ENCODE measurements around the gene COL23A1. TPM values are rescaled to one million over a fixed set of nuclear protein-coding genes. Genes with fewer than 3 reads are reported as not detected.
"Not testable (repeated sequence)": the region's sequence is repeated elsewhere in the genome, so short reads cannot be mapped to it uniquely, and the experiment has no call there.

COL23A1 gene
- total RNA-seq, 2 donors from 2014 or later, result 0.14 to 0.20 TPM

GRCh38 chr5:178595750-178596149, 5.6 kb upstream of the COL23A1 start:
- peaks cover 17 to 25% of the 10 kb centered on the region in 2 donors for H3K9me3 Mint-ChIP-seq
- DNase-seq (ENCODE audit: low spot score in 2 of 2), result no peak
- peaks cover 28 to 65% of the 10 kb centered on the region in 2 donors for H3K36me3 Mint-ChIP-seq
- no peak overlapping the region for H3K27ac Mint-ChIP-seq
- no peak for ATAC-seq

DNA sequence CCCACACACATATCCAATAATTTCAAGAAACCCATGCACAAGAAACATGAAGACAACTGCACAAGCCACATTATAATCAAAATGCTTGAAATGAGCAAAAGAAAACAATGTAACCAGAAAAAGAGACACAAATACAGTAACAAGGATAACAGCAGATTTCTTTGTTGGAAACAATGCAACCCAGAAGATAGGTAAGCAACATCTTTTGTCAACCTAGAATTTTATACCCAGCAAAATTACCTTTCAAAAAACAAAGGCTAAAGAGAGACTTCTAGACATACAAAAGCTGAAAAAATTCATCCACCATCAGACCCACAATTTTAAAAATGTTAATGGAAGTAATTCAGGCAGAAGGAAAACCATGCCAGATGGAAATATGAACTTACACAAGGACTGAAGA, 5.0 kb upstream of the COL23A1 start:
- no peak for DNase-seq (ENCODE audit: low spot score in 2 of 2)
- H3K9me3 Mint-ChIP-seq, result peaks cover 17 to 25% of the 10 kb centered on the region in 2 donors
- H3K36me3 Mint-ChIP-seq, result peaks cover 28 to 59% of the 10 kb centered on the region in 2 donors
- ATAC-seq, result no peak
- no peak overlapping the region for H3K27ac Mint-ChIP-seq

GRCh38 chr5:178590924-178591423, 781 bp upstream of the COL23A1 start:
- DNase-seq (ENCODE audit: low spot score in 2 of 2) (no peak), ATAC-seq (no peak)
- Mint-ChIP-seq H3K9me3 (peaks cover 17 to 19% of the 10 kb centered on the region in 2 donors), H3K27ac (no peak overlapping the region), H3K36me3 (peaks cover 27 to 30% of the 10 kb centered on the region in 2 donors)

GRCh38 chr5:178589180-178590140, 733 bp downstream of the COL23A1 start:
- Mint-ChIP-seq H3K27ac (no peak overlapping the region), H3K36me3 (peaks cover 14 to 19% of the 10 kb centered on the region in 2 donors), H3K9me3 (peaks cover 7 to 11% of the 10 kb centered on the region in 2 donors)
- DNase-seq (ENCODE audit: low spot score in 2 of 2) (peak in 1 of 2 donors; percentile 12), ATAC-seq (peak; percentile 10 to 53)

DNA sequence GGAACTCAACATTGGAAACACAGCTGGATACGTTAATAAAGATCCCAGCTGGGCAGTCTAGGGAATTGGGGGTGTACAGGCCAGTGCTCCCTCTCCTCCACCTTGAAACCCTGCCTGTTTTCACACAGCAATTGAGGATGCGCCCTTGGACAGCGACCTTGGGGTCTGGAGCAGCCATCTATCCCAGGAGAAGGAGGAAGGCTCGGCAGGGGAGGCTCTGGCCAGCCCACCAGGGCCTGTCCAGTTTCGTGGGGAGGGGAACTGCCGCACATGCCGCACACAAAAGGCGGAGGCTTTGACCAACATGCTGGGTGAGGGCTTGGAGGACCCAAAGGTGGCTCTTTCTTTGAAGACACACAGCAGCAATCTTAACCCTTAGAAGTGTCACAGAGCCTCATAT, 1.4 kb downstream of the COL23A1 start:
- H3K36me3 Mint-ChIP-seq, result peaks cover 7 to 12% of the 10 kb centered on the region in 2 donors
- H3K9me3 Mint-ChIP-seq, result peaks cover 0 to 5% of the 10 kb centered on the region in 2 donors
- DNase-seq (ENCODE audit: low spot score in 2 of 2), result no peak
- ATAC-seq, result no peak
- H3K27ac Mint-ChIP-seq, result no peak overlapping the region

DNA sequence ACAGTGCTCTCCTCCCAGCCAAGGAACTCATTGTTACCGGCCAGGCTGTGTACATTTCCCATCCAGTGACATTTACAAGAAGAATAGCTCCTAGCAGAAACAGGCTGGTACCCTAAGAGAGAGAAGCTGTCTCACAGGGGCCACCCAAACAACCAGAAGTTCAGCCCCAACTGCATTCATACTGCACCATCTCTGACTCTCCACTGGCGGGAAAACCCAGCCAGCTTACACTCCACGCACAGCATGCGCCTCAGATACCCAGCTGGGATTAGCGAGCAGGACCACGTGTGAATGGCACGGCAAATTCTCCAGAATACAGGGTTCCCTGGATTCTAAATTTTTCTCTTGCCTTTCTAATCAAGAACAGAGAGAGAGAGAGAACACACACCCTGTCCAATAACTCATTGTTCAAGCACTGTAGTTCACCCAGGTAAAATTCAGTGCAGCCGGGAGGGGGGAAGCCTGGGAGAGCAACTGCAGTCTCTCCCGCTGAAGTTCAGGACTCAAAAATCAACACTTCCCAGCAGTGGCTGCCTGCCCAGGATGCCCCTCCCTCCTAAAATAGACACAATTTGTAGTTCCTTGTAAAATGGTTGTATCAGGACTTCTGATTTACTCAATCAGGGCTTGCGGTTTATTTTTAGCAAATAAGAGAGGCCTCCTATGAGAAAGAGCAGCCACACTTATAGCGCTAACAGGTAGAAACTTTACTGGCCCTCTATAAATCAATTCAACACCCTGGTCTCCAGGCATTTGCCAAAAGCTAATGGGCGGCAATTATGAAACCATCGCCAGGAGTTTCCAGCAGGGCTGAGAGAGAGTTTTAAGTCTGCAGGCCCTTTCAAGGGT, 2.2 kb downstream of the COL23A1 start:
- ATAC-seq (no peak), DNase-seq (ENCODE audit: low spot score in 2 of 2) (no peak)
- Mint-ChIP-seq H3K36me3 (peaks cover 2 to 11% of the 10 kb centered on the region in 2 donors), H3K27ac (no peak overlapping the region), H3K9me3 (peaks cover 0 to 5% of the 10 kb centered on the region in 2 donors)

GRCh38 chr5:178586396-178586795, 3.8 kb downstream of the COL23A1 start:
- H3K9me3 Mint-ChIP-seq, result peaks cover 0 to 5% of the 10 kb centered on the region in 2 donors
- ATAC-seq (no peak), DNase-seq (ENCODE audit: low spot score in 2 of 2) (no peak)
- H3K36me3 Mint-ChIP-seq, result peaks cover 0 to 9% of the 10 kb centered on the region in 2 donors
- no peak overlapping the region for H3K27ac Mint-ChIP-seq

DNA sequence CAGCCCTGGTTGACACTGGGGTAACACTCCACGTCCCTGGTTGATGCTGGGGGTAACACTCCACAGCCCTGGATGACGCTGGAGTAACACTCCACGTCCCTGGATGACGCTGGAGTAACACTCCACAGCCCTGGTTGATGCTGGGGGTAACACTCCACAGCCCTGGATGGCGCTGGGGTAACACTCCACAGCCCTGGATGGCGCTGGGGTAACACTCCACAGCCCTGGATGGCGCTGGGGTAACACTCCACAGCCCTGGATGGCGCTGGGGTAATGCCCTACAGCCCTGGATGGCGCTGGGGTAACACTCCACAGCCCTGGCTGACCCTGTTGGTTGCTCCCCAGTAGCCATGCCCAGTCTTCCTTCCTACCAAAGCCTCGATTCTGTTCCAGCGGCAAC, 4.8 kb downstream of the COL23A1 start:
- not testable (repeated sequence) for H3K9me3 Mint-ChIP-seq, H3K36me3 Mint-ChIP-seq
- DNase-seq (ENCODE audit: low spot score in 2 of 2) (peak; percentile 75 to 78), ATAC-seq (peak; percentile 81 to 88)
- peak overlapping the region in 1 of 2 donors; percentile 55 for H3K27ac Mint-ChIP-seq

- DNase-seq (ENCODE audit: low spot score in 2 of 2) (no peak), ATAC-seq (no peak)
- H3K36me3 Mint-ChIP-seq, result peaks cover 0 to 7% of the 10 kb centered on the region in 2 donors
- peaks cover 0 to 5% of the 10 kb centered on the region in 2 donors for H3K9me3 Mint-ChIP-seq
- H3K27ac Mint-ChIP-seq, result no peak overlapping the region
Observed at GRCh38 chr5:178583279-178583678, 6.9 kb downstream of the COL23A1 start.

GRCh38 chr5:178582291-178582690, 7.9 kb downstream of the COL23A1 start:
- no peak for DNase-seq (ENCODE audit: low spot score in 2 of 2)
- ATAC-seq, result no peak
- Mint-ChIP-seq H3K9me3 (peaks cover 0 to 5% of the 10 kb centered on the region in 2 donors), H3K36me3 (peaks cover 0 to 7% of the 10 kb centered on the region in 2 donors), H3K27ac (no peak overlapping the region)

DNA sequence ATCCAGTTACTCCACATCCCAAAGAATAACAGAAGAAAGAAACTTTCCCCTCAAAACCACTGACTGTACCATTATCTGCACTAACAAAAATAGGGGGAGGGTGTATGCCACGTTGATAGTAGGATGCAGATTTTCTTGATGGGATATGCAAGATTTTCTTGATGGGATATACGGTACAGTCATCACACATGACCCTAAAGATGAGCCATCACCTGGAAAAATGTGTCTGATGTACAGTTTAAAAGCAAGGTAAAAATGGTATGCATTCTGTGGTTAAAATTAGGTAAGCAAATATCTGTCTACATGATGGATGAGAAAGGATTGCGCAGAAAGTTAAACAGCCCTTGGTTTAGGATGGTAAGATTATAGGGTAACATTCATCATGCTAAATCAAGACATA, 8.6 kb downstream of the COL23A1 start:
- no peak for DNase-seq (ENCODE audit: low spot score in 2 of 2)
- H3K27ac Mint-ChIP-seq, result no peak overlapping the region
- no peak for ATAC-seq
- H3K9me3 Mint-ChIP-seq, result peaks cover 0 to 5% of the 10 kb centered on the region in 2 donors
- H3K36me3 Mint-ChIP-seq, result peaks cover 0 to 7% of the 10 kb centered on the region in 2 donors

DNA sequence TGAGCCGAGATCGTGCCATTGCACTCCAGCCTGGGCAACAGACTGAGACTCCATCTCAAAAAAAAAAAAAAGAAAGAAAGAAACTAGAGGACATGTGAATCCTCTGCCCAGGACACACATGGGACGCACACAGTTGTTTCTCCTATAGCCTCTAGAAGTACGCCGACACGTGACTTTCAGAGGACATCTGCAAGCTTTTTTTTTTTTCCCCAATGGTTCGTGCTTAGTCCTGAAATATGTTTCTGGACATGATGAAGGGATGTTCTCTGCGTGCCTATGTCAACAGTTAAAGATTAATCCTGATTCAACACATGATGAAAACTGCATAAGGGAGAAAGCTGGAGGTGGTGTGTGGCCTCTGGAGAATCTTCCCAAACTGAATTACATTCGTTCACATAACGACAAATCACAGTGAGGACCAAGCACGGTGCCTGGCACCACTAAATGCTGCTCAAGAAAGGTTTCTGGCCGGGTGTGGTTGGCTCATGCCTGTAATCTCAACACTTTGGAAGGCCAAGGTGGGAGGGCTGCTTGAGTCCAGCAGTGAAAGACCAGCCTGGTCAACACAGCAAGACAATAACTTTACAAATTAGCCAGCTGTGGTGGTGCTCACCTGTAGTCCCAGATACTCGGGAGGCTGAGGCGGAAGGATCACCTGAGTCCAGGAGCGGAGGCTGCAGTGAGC, 9.8 kb downstream of the COL23A1 start:
- H3K9me3 Mint-ChIP-seq, result peaks cover 0 to 2% of the 10 kb centered on the region in 2 donors
- DNase-seq (ENCODE audit: low spot score in 2 of 2), result no peak
- no peak overlapping the region for H3K27ac Mint-ChIP-seq
- ATAC-seq, result no peak
- peaks cover 0 to 3% of the 10 kb centered on the region in 2 donors for H3K36me3 Mint-ChIP-seq

GRCh38 chr5:178577944-178578343, 12.2 kb downstream of the COL23A1 start:
- Mint-ChIP-seq H3K36me3 (no peaks in the 10 kb centered on the region), H3K27ac (no peak overlapping the region), H3K9me3 (no peaks in the 10 kb centered on the region)
- ATAC-seq (no peak), DNase-seq (ENCODE audit: low spot score in 2 of 2) (no peak)

- H3K27ac Mint-ChIP-seq, result no peak overlapping the region
- H3K9me3 Mint-ChIP-seq, result no peaks in the 10 kb centered on the region
- DNase-seq (ENCODE audit: low spot score in 2 of 2), result no peak
- no peaks in the 10 kb centered on the region for H3K36me3 Mint-ChIP-seq
- ATAC-seq, result no peak
Observed at GRCh38 chr5:178577376-178577839, 12.8 kb downstream of the COL23A1 start.

DNA sequence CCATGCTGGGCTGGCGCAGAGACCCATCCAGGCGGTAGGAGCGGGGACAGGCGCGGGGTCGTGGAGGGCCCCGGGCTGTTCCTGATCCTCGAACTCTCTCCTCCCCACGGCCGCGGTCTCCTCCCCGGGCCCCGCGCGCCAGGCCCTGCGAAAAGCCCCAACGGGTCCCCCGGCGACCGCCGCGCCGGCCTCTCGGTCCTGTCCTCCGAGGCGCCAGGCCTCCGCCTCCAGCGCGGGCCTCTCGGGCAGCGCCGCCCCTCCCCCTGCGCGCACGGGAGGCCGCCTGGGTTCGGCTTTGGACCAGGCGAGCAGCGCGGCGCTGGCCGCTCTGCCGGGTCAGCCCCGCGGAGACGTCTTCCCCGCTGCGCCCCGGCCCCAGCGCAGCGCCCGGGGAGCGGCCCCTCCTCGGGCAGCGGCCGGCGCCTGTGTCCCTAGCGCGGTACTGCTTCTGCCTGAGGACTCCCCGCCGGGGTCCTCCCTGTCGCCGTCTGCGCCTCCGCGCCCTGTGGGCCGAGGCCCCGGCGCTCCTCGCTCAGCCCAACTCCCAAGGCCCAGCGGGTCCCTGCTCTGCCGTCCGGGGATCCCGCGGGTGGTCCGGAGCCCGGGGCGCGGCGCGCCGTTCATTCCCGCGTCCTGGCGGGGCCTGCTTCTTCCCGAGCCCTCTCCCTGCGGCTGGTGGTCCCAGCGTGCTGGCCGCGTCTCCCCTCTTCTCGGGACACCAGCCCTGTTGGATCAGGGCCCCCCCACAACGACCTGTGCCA, 13.4 kb downstream of the COL23A1 start:
- Mint-ChIP-seq H3K27ac (no peak overlapping the region), H3K36me3 (no peaks in the 10 kb centered on the region), H3K9me3 (peaks cover 0 to 4% of the 10 kb centered on the region in 2 donors)
- DNase-seq (ENCODE audit: low spot score in 2 of 2) (no peak), ATAC-seq (no peak)

Measured in activated naive CD4-positive, alpha-beta T cell treated with anti-CD3 and anti-CD28 coated beads, Interleukin-2, amount 50 U/mL, for 72 hours (primary cell).